Placental epithelial cell (primary cell): Measurements from ENCODE around the gene SCARB2. TPM values are rescaled to one million over a fixed set of nuclear protein-coding genes. Genes with fewer than 3 reads are reported as not detected.

Experiments used
- total RNA-seq: library from RNA; depleted of rRNA; stranded (reverse); fragments of >200 nt; gene quantifications from 2 replicates; pipeline ENCODE4 v1.2.3, GENCODE V29; 2012

SCARB2 gene
- total RNA-seq: 109 and 113 TPM in 2 replicates

GRCh38 chr4:76213415-76214176 is at the start of gene SCARB2:
SCARB2 (minus strand) TSS chr4:76213824; CDS start chr4:76213543, 281 bp downstream.

GRCh38 chr4:76251441-76252270 is 38.0 kb upstream of the SCARB2 start, which contains the start of gene FAM47E:
FAM47E (plus strand) TSS chr4:76251721; CDS start chr4:76251747, 26 bp downstream.

GRCh38 chr4:76148142-76148865 is 65.3 kb downstream of the SCARB2 start, which contains the start of gene NUP54:
NUP54 (minus strand) TSS chr4:76148397; CDS start chr4:76148374, 23 bp downstream.

Other genes starting within 250 kb of the SCARB2 start
- 25.5 and 32.6 TPM in 2 replicates for gene SDAD1, start 222.9 kb downstream of the SCARB2 start, total RNA-seq
- not detected in 2 replicates for gene CXCL9, start 206.3 kb downstream of the SCARB2 start, total RNA-seq
- gene CXCL10, start 190.3 kb downstream of the SCARB2 start, total RNA-seq: not detected in 2 replicates
- not detected in 2 replicates for gene CXCL11, start 177.8 kb downstream of the SCARB2 start, total RNA-seq
- not detected in 2 replicates for gene ART3, start 139.1 kb downstream of the SCARB2 start, total RNA-seq
- 36.9 and 41.2 TPM in 2 replicates for gene NUP54, start 65.4 kb downstream of the SCARB2 start, total RNA-seq
- gene FAM47E, start 37.9 kb upstream of the SCARB2 start, total RNA-seq: 1.4 and 3.1 TPM in 2 replicates
- gene STBD1, start 92.9 kb upstream of the SCARB2 start, total RNA-seq: 2.7 and 2.9 TPM in 2 replicates
- gene CCDC158, start 207.3 kb upstream of the SCARB2 start, total RNA-seq: under 0.01 and 0.11 TPM in 2 replicates
- gene SHROOM3, start 221.4 kb upstream of the SCARB2 start, total RNA-seq: 11.4 and 43.4 TPM in 2 replicates